ENCODE measurements around the gene ANKRD63. TPM values are rescaled to one million over a fixed set of nuclear protein-coding genes. Genes with fewer than 3 reads are reported as not detected.
A peak's percentile ranks its signal among the peaks of the same experiment; 100 is the strongest.

Gene ANKRD63
- total RNA-seq, 4 donors from 2014 or later: not detected

- Histone ChIP-seq H3K27ac (no peak overlapping the region), H3K9me3 (no peaks in the 10 kb centered on the region), H3K4me1 (peaks cover 0 to 17% (median 9%) of the 10 kb centered on the region in 4 donors), H3K4me3 (peak overlapping the region; percentile 46 to 64 (median 61)), H3K27me3 (no peaks in the 10 kb centered on the region), H3K36me3 (no peaks in the 10 kb centered on the region)
- no peak for DNase-seq
- TF ChIP-seq POLR2A (IDR thresholded peaks at IDR 0.05) (no peak), CTCF (IDR thresholded peaks at IDR 0.05) (no peak)
Observed at GRCh38 chr15:40252141-40252437, 30.8 kb downstream of the ANKRD63 start.

GRCh38 chr15:40251486-40252140, 31.3 kb downstream of the ANKRD63 start:
- no peak overlapping the region for H3K4me3 ChIP-seq
- peaks cover 0 to 17% (median 9%) of the 10 kb centered on the region in 4 donors for H3K4me1 ChIP-seq
- DNase-seq: peak in 1 of 3 donors; percentile 24
- no peaks in the 10 kb centered on the region for H3K9me3 ChIP-seq
- no peak overlapping the region for H3K27ac ChIP-seq
- H3K27me3 ChIP-seq: no peaks in the 10 kb centered on the region
- H3K36me3 ChIP-seq: no peaks in the 10 kb centered on the region
- TF ChIP-seq CTCF (IDR thresholded peaks at IDR 0.05): no peak

GRCh38 chr15:40250771-40251483, 31.9 kb downstream of the ANKRD63 start:
- TF ChIP-seq CTCF (IDR thresholded peaks at IDR 0.05) (no peak), POLR2A (IDR thresholded peaks at IDR 0.05) (no peak)
- DNase-seq: peak in 1 of 3 donors; percentile 25
- H3K4me1 ChIP-seq: peaks cover 0 to 17% (median 9%) of the 10 kb centered on the region in 4 donors
- no peaks in the 10 kb centered on the region for H3K36me3 ChIP-seq
- no peaks in the 10 kb centered on the region for H3K9me3 ChIP-seq
- H3K4me3 ChIP-seq: no peak overlapping the region
- no peak overlapping the region for H3K27ac ChIP-seq
- H3K27me3 ChIP-seq: no peaks in the 10 kb centered on the region

GRCh38 chr15:40250304-40250656, 32.6 kb downstream of the ANKRD63 start:
- no peaks in the 10 kb centered on the region for H3K36me3 ChIP-seq
- peak in 1 of 3 donors; percentile 3 for DNase-seq
- no peaks in the 10 kb centered on the region for H3K27me3 ChIP-seq
- H3K9me3 ChIP-seq: no peaks in the 10 kb centered on the region
- H3K27ac ChIP-seq: no peak overlapping the region
- TF ChIP-seq CTCF (IDR thresholded peaks at IDR 0.05) (no peak), POLR2A (IDR thresholded peaks at IDR 0.05) (no peak)
- peaks cover 0 to 17% (median 9%) of the 10 kb centered on the region in 4 donors for H3K4me1 ChIP-seq
- no peak overlapping the region for H3K4me3 ChIP-seq

- Histone ChIP-seq H3K27ac (no peak overlapping the region), H3K4me3 (no peak overlapping the region)
Observed at GRCh38 chr15:40249477-40250303, 33.2 kb downstream of the ANKRD63 start.

More at GRCh38 chr15:40249477-40250303, 33.2 kb downstream of the ANKRD63 start:
- TF ChIP-seq POLR2A (IDR thresholded peaks at IDR 0.05): no peak
- DNase-seq: peak in 1 of 3 donors; percentile 30
- Histone ChIP-seq H3K27me3 (no peaks in the 10 kb centered on the region), H3K9me3 (no peaks in the 10 kb centered on the region), H3K4me1 (peaks cover 0 to 17% (median 9%) of the 10 kb centered on the region in 4 donors), H3K36me3 (no peaks in the 10 kb centered on the region)

Measured in Peyer's patch (tissue), 4 donors.